GM21526 (cell line): ENCODE measurements around the gene BCKDHB.

ENCODE experiments used
- ATAC-seq: cut with Tn5 transposase; IDR thresholded peaks from one replicate; pipeline ENCODE4 v1.9.1; 2021; ENCODE audit warnings: moderate library complexity; ENCODE audit not compliant: unreplicated experiment, low FRiP score

BCKDHB gene

GRCh38 chr6:80363501-80364122 is 257.1 kb downstream of the BCKDHB start:
- no peak for ATAC-seq

DNA sequence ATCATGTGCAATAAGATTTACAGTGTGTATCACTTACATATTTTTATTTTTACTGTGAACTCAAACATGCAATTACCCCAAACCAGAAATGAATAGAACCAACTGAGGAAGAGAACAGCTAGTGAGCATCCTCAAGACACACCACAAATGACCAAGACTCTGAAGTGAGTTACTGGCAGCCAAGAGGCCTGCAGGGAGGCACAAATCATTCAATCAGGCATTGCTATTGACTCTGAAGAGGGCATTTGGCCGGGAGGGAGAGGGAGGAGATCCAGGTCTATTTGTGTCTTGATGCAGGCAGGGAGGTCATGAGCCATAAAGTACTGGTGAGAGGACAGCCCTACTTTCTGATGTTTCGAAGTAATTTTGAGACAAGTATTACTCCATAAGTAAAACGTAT is 257.7 kb downstream of the BCKDHB start:
- ATAC-seq: no peak

DNA sequence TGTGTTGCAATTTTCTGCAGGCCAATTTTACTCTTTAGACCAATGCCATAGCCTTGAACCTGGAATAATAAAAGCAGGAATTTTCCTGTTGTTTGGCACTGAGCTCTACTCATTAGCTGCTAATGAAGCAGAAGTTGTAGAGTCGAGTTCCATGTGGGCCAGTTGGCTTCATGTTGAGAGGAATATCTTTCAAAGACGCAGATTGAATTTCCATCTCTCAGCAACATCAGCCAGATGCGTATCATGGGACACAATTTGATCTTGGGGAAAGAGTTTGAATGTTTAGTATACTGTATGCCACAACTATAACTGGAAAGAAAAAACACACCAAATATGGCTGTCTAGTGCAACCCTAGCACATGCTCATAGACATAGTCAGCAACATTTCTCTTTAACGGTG is 259.6 kb downstream of the BCKDHB start:
- no peak for ATAC-seq

- no peak for ATAC-seq
Measured at GRCh38 chr6:80366714-80367113, 260.2 kb downstream of the BCKDHB start.

DNA sequence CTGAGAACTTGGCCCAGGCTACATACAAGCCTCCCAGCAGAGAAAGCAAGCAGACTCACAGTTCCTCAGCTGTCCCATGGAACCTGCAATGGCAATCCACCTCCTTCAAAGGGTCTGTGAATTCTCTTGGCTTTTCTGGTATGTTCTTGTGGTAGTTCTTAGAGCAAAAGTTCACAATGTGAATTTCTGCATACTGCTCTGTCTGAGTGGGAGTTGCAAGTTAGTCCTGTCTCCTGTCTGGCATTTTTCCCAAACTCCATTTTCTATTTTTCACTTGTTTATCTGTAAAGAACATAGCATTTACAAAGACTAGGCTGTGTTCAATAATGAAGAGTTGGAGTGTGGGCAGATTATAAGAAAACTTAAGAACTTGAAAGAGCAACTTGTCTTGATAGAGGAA is 269.9 kb downstream of the BCKDHB start:
- ATAC-seq: no peak

DNA sequence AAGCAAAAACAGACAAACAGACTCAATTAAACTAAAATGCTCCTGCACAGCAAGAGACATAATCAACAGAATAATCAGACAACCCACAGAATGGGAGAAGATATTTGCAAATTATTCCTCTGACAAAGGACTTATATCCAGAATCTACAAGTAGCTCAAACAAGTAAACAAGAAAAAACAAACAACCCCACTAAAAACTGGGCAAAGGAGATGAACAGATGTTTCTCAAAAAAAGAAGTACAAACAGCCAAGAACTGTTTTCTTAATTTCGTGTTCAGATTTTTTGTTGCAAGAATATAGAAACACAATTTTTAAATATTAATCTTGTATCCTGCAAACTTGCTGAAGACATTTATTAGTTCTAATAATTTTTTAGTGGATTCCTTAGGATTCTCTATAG is 274.1 kb downstream of the BCKDHB start:
- no peak for ATAC-seq

GRCh38 chr6:80382811-80383210 is 276.3 kb downstream of the BCKDHB start:
- ATAC-seq: no peak

- no peak for ATAC-seq
Measured at GRCh38 chr6:80388507-80388906, 282.0 kb downstream of the BCKDHB start.
